Cardiac fibroblast (primary cell): ENCODE results near the gene IP6K3.
A peak's percentile ranks its signal among the peaks of the same experiment; 100 is the strongest.

Source experiments
- DNase-seq, 2 donors: peaks; one replicate each; pipeline versions ENCODE4 v3.0.0 to v3.0.0-alpha.2; 2010; ENCODE audit warnings: low read depth in 2 of 2
- H3K4me3 ChIP-seq, 2 donors: replicated peaks in 1 of 2; 1 replicate in 1 of 2; 2 replicates in 1 of 2; pipeline ENCODE4 v1.5.1; 2011; ENCODE audit warnings: low read depth in 2 of 2, low read length in 2 of 2, mild to moderate bottlenecking in 2 of 2, moderate library complexity in 1 of 2
- CTCF ChIP-seq: IDR thresholded peaks from one replicate; pipeline ENCODE4 v1.5.1; 2011; ENCODE audit warnings: low read depth, mild to moderate bottlenecking, low read length, inconsistent platforms

The IP6K3 gene

GRCh38 chr6:33697845-33698244, 48.9 kb downstream of the IP6K3 start:
- TF ChIP-seq CTCF = no peak
- no peak for DNase-seq
- no peak overlapping the region for H3K4me3 ChIP-seq

GRCh38 chr6:33696548-33697518, 49.9 kb downstream of the IP6K3 start:
- no peak overlapping the region for H3K4me3 ChIP-seq
- TF ChIP-seq CTCF = no peak
- peak; percentile 87 to 95 for DNase-seq

GRCh38 chr6:33696076-33696475, 50.6 kb downstream of the IP6K3 start:
- DNase-seq = no peak
- H3K4me3 ChIP-seq = no peak overlapping the region
- TF ChIP-seq CTCF = no peak

- no peak for TF ChIP-seq CTCF
- DNase-seq = peak in 1 of 2 donors; percentile 21
- no peak overlapping the region for H3K4me3 ChIP-seq
Observed at GRCh38 chr6:33695451-33695887, 51.2 kb downstream of the IP6K3 start.

GRCh38 chr6:33694977-33695376, 51.7 kb downstream of the IP6K3 start:
- no peak for DNase-seq
- TF ChIP-seq CTCF = no peak
- no peak overlapping the region for H3K4me3 ChIP-seq

- H3K4me3 ChIP-seq = no peak overlapping the region
- DNase-seq = peak; percentile 52 to 74
- TF ChIP-seq CTCF = no peak
Observed at GRCh38 chr6:33694401-33694931, 52.2 kb downstream of the IP6K3 start.
